Measurements from ENCODE around the gene SPOCD1.

Gene SPOCD1

GRCh38 chr1:31799895-31800673, 15.7 kb downstream of the SPOCD1 start:
- no peak for DNase-seq

GRCh38 chr1:31799196-31799894, 16.5 kb downstream of the SPOCD1 start:
- DNase-seq: no peak

- DNase-seq: no peak
Measured at GRCh38 chr1:31798433-31799195, 17.2 kb downstream of the SPOCD1 start.

GRCh38 chr1:31798086-31798432, 17.8 kb downstream of the SPOCD1 start:
- DNase-seq: no peak

- DNase-seq: no peak
Measured at GRCh38 chr1:31797216-31797615, 18.6 kb downstream of the SPOCD1 start.

GRCh38 chr1:31796707-31797106, 19.1 kb downstream of the SPOCD1 start:
- DNase-seq: no peak

GRCh38 chr1:31795801-31796621, 19.8 kb downstream of the SPOCD1 start:
- DNase-seq: no peak

- no peak for DNase-seq
Measured at GRCh38 chr1:31795096-31795675, 20.6 kb downstream of the SPOCD1 start.

GRCh38 chr1:31793586-31794285, 22.1 kb downstream of the SPOCD1 start:
- DNase-seq: no peak

- no peak for DNase-seq
Measured at GRCh38 chr1:31793086-31793485, 22.7 kb downstream of the SPOCD1 start.

- no peak for DNase-seq
Measured at GRCh38 chr1:31792541-31792940, 23.3 kb downstream of the SPOCD1 start.

- no peak for DNase-seq
Measured at GRCh38 chr1:31792116-31792515, 23.7 kb downstream of the SPOCD1 start.

GRCh38 chr1:31791131-31791858, 24.5 kb downstream of the SPOCD1 start:
- no peak for DNase-seq

GRCh38 chr1:31790641-31791091, 25.2 kb downstream of the SPOCD1 start:
- DNase-seq: no peak

GRCh38 chr1:31790140-31790539, 25.7 kb downstream of the SPOCD1 start:
- DNase-seq: no peak

GRCh38 chr1:31789259-31790065, 26.4 kb downstream of the SPOCD1 start:
- DNase-seq: peak; percentile 10

- no peak for DNase-seq
Measured at GRCh38 chr1:31788825-31789256, 27.0 kb downstream of the SPOCD1 start.

GRCh38 chr1:31788138-31788824, 27.5 kb downstream of the SPOCD1 start:
- no peak for DNase-seq

- DNase-seq: no peak
Measured at GRCh38 chr1:31787786-31788137, 28.1 kb downstream of the SPOCD1 start.

- no peak for DNase-seq
Measured at GRCh38 chr1:31787261-31787660, 28.6 kb downstream of the SPOCD1 start.

All from NCI-H1417 treated with DMSO at 0.1 percent for 48 hours (cell line).